Measurements from ENCODE around the gene PFN3. TPM values are rescaled to one million over a fixed set of nuclear protein-coding genes. Genes with fewer than 3 reads are reported as not detected.

Gene PFN3
- total and polyA plus RNA-seq, 2 of the 13 experiments (the other 11 are each of a cell fraction or from before 2014, with no cell fraction given): not detected

GRCh38 chr5:177427211-177427822 lies 26.9 kb upstream of the PFN3 start (continued):
- TF ChIP-seq DZIP1 (CRISPR knock-in tag; IDR thresholded peaks at IDR 0.05): peak; percentile 68; the same call in 1 of the 2 replicates
- 0 out of 2 replicates have a peak, but pooled peaks have one; percentile 71 for TF ChIP-seq ZNF33B (CRISPR knock-in tag; IDR thresholded peaks at IDR 0.05)
- no peak for TF ChIP-seq ZNF562 (CRISPR knock-in tag; IDR thresholded peaks at IDR 0.05; ENCODE audit: borderline replicate concordance)
- no peak for TF ChIP-seq ZGPAT (CRISPR knock-in tag; IDR thresholded peaks at IDR 0.05)
- TF ChIP-seq AGO1 (IDR thresholded peaks at IDR 0.05; ENCODE audit: low read depth, low read length, poor library complexity, severe bottlenecking): no peak
- TF ChIP-seq ZNF503 (CRISPR knock-in tag; IDR thresholded peaks at IDR 0.05): no peak
- TF ChIP-seq ATM (IDR thresholded peaks at IDR 0.05; ENCODE audit: borderline replicate concordance): no peak
- 0 out of 2 replicates have a peak, but pooled peaks have one; percentile 22 for TF ChIP-seq UBTF (CRISPR knock-in tag; IDR thresholded peaks at IDR 0.05)
- TF ChIP-seq RERE (CRISPR knock-in tag; IDR thresholded peaks at IDR 0.05; ENCODE audit: low read depth): no peak
- TF ChIP-seq ZNF207 (IDR thresholded peaks at IDR 0.05; ENCODE audit: borderline replicate concordance): no peak
- TF ChIP-seq ATF1 (CRISPR knock-in tag; IDR thresholded peaks at IDR 0.05): no peak

Data from HepG2 (cell line).